ENCODE data around the gene USP6.

GRCh38 chr17:5111402-5112204, 4.2 kb upstream of the USP6 start, which contains the start of gene ZNF232:
- peak; percentile 34 to 89 for TF ChIP-seq POLR2AphosphoS5 (IDR thresholded peaks at IDR 0.05)
- TF ChIP-seq CTCF (IDR thresholded peaks at IDR 0.05), result peak in 2 of 6 experiments; percentile 26 to 31
- TF ChIP-seq EP300 (IDR thresholded peaks at IDR 0.05), result no peak

Measured in upper lobe of left lung (tissue), 4 donors.